SK-N-MC (cell line): ENCODE data around the gene SMIM14.
"Not testable (repeated sequence)": the region's sequence is repeated elsewhere in the genome, so short reads cannot be mapped to it uniquely, and the experiment has no call there.

Experiments
- DNase-seq: peaks from one replicate; pipeline ENCODE4 v3.0.0-alpha.2; 2011; ENCODE audit warnings: low read depth, low spot score
- H3K27ac ChIP-seq: fragments of 200-600 bp; sonication (generic); 2 replicates; pipeline ENCODE4 v1.5.1; 2016; ENCODE audit warnings: mixed run types
- H3K36me3 ChIP-seq: fragments of 200-600 bp; sonication (generic); 2 replicates; pipeline ENCODE4 v1.6.1; 2017; ENCODE audit warnings: antibody characterized with exemption, low read length, mixed read lengths; ENCODE audit not compliant: insufficient read depth
- H3K4me3 ChIP-seq: fragments of 200-600 bp; sonication (generic); 2 replicates; pipeline ENCODE4 v1.5.1; 2016
- H3K9ac ChIP-seq: fragments of 200-600 bp; sonication (generic); 2 replicates; pipeline ENCODE4 v1.8.0; 2017; ENCODE audit warnings: mixed run types, mixed read lengths; ENCODE audit not compliant: insufficient read length
- H3K9me3 ChIP-seq: fragments of 200-600 bp; sonication (generic); 2 replicates; pipeline ENCODE4 v1.6.1; 2017; ENCODE audit warnings: low read depth, mild to moderate bottlenecking, antibody characterized with exemption, low read length, moderate library complexity, mixed read lengths
- EZH2 ChIP-seq: fragments of 200-600 bp; sonication (generic); IDR thresholded peaks from one replicate; pipeline ENCODE4 v1.6.1; 2017; ENCODE audit warnings: antibody characterized with exemption
- FOXP2 ChIP-seq: optimal IDR thresholded peaks from 2 replicates; pipeline ENCODE3; 2011; ENCODE audit warnings: mild to moderate bottlenecking, moderate library complexity; ENCODE audit not compliant: insufficient read depth; ENCODE audit errors: extremely low read length, control extremely low read depth
- POLR2AphosphoS5 ChIP-seq: IDR thresholded peaks from 2 replicates; pipeline ENCODE4 v1.6.1; 2012; ENCODE audit warnings: mild to moderate bottlenecking, low read depth, low read length, borderline replicate concordance

Gene SMIM14

GRCh38 chr4:39664828-39665731, 26.4 kb upstream of the SMIM14 start:
- DNase-seq = no peak
- Histone ChIP-seq H3K4me3 (no peak overlapping the region), H3K9ac (no peak overlapping the region), H3K36me3 (no peaks in the 10 kb centered on the region), H3K27ac (no peak overlapping the region), H3K9me3 (no peaks in the 10 kb centered on the region)
- TF ChIP-seq POLR2AphosphoS5 (no peak), FOXP2 (no peak), EZH2 (no peak)

- TF ChIP-seq POLR2AphosphoS5 = no peak
- no peak for TF ChIP-seq EZH2
- TF ChIP-seq FOXP2 = no peak
- H3K4me3 ChIP-seq = no peak overlapping the region
- H3K27ac ChIP-seq = no peak overlapping the region
- DNase-seq = no peak
- H3K36me3 ChIP-seq = no peaks in the 10 kb centered on the region
- H3K9me3 ChIP-seq = no peaks in the 10 kb centered on the region
- no peak overlapping the region for H3K9ac ChIP-seq
These were observed 24.0 kb upstream of the SMIM14 start for GRCh38 chr4:39662683-39663082.

DNA sequence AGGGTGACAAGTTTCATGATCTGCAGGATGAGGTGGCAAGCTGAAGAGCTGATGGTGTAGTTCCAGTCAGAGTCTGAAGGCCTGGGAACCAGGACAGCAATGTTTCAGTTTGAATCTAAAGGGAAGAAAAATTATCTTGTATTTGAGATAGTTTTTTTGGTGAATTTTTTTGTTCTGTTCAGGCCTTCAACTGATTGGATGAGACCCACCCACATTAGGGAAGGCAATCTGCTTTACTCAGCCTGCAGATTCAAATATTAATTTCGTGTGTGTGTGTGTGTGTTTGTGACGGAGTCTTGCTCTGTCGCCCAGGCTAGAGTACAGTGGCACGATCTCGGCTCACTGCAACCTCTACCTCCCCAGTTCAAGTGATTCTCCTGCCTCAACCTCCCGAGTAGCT, 22.1 kb upstream of the SMIM14 start:
- no peak overlapping the region for H3K9ac ChIP-seq
- no peak for DNase-seq
- no peak overlapping the region for H3K4me3 ChIP-seq
- H3K36me3 ChIP-seq = no peaks in the 10 kb centered on the region
- TF ChIP-seq EZH2 (no peak), FOXP2 (no peak), POLR2AphosphoS5 (no peak)
- no peaks in the 10 kb centered on the region for H3K9me3 ChIP-seq
- H3K27ac ChIP-seq = no peak overlapping the region

GRCh38 chr4:39660045-39660444, 21.4 kb upstream of the SMIM14 start:
- Histone ChIP-seq H3K9me3 (no peaks in the 10 kb centered on the region), H3K4me3 (no peak overlapping the region), H3K9ac (no peak overlapping the region), H3K27ac (no peak overlapping the region), H3K36me3 (no peaks in the 10 kb centered on the region)
- TF ChIP-seq POLR2AphosphoS5 = no peak
- TF ChIP-seq EZH2 = no peak
- TF ChIP-seq FOXP2 = no peak
- no peak for DNase-seq

DNA sequence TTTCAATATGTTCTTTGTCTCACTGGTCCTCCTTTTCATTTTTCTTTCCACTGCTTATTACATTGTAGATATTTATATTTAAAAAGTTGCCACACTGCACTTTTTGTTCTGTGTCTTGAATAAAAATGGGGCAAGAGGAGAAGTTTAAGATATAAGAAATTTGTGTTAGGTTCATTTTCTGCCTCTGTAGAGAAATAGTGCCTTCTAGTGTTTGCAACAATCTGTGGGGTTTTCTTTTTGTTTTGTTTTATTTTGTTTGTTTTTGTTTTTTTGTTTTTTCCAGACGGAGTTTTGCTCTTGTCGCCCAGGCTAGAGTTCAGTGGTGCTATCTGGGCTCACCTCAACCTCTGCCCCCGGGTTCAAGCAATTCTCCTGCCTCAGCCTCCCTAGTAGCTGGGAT, 20.1 kb upstream of the SMIM14 start:
- TF ChIP-seq FOXP2 = no peak
- no peak for TF ChIP-seq EZH2
- no peak for TF ChIP-seq POLR2AphosphoS5
- H3K36me3 ChIP-seq = no peaks in the 10 kb centered on the region

GRCh38 chr4:39657465-39657864, 18.8 kb upstream of the SMIM14 start:
- Histone ChIP-seq H3K27ac (no peak overlapping the region), H3K36me3 (no peaks in the 10 kb centered on the region), H3K4me3 (no peak overlapping the region), H3K9me3 (no peaks in the 10 kb centered on the region), H3K9ac (no peak overlapping the region)
- TF ChIP-seq FOXP2 (no peak), POLR2AphosphoS5 (no peak), EZH2 (no peak)
- DNase-seq = no peak

More for the DNA sequence above, 20.1 kb upstream of the SMIM14 start:
- Histone ChIP-seq H3K27ac (no peak overlapping the region), H3K9ac (no peak overlapping the region), H3K4me3 (no peak overlapping the region), H3K9me3 (no peaks in the 10 kb centered on the region)
- no peak for DNase-seq

DNA sequence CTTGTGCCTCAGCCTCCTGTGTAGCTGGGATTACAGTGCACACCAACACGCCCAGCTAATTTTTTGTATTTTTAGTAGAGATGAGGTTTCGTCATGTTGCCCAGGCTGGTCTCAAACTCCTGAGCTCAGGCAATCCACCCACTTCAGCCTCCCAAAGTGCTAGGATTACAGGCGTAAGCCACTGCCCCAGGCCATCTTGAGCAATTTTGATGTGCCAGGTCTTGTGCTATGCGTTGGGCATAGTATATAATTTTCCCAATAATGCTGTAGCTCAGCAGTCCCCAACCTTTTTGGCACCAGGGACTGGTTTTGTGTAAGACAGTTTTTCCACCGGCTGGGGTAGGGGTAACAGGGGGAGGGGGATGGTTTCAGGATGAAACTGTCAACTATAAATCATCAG, 18.0 kb upstream of the SMIM14 start:
- not testable (repeated sequence) for H3K9me3 ChIP-seq, H3K4me3 ChIP-seq, H3K27ac ChIP-seq, H3K36me3 ChIP-seq, DNase-seq, H3K9ac ChIP-seq

- no peak overlapping the region for H3K27ac ChIP-seq
- H3K9ac ChIP-seq = no peak overlapping the region
- H3K9me3 ChIP-seq = no peaks in the 10 kb centered on the region
- H3K4me3 ChIP-seq = no peak overlapping the region
- TF ChIP-seq FOXP2 = no peak
- TF ChIP-seq POLR2AphosphoS5 = no peak
- no peak for TF ChIP-seq EZH2
- DNase-seq = no peak
- no peaks in the 10 kb centered on the region for H3K36me3 ChIP-seq
These were observed 17.2 kb upstream of the SMIM14 start for GRCh38 chr4:39655876-39656275.

DNA sequence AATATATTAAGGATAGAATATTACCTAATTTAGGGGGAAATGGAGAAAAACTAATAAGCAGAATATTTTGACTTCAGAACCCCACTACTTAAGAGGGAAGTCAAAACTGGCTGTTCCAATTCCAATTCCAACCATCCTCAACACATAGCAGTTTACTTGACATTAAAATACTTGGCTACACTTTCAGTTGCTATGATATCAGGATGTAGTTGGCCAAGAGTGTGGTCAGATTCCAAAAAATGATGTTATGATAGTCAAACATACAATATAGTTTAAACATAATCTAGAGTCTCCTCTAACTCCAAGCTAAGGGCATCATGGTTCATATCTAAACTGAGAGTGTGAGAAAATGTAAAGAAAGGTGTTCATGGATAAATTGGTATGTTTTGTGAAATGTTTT, 16.5 kb upstream of the SMIM14 start:
- no peak overlapping the region for H3K9ac ChIP-seq
- no peak overlapping the region for H3K27ac ChIP-seq
- no peak for TF ChIP-seq POLR2AphosphoS5
- no peak for TF ChIP-seq EZH2
- TF ChIP-seq FOXP2 = no peak
- no peaks in the 10 kb centered on the region for H3K9me3 ChIP-seq
- no peak overlapping the region for H3K4me3 ChIP-seq
- no peak for DNase-seq
- no peaks in the 10 kb centered on the region for H3K36me3 ChIP-seq

- not testable (repeated sequence) for H3K4me3 ChIP-seq, DNase-seq, H3K9me3 ChIP-seq, H3K36me3 ChIP-seq, H3K27ac ChIP-seq, H3K9ac ChIP-seq
These were observed 12.9 kb upstream of the SMIM14 start for GRCh38 chr4:39651586-39651985.
